ENCODE data around the gene VIM. TPM values are rescaled to one million over a fixed set of nuclear protein-coding genes. Genes with fewer than 3 reads are reported as not detected.
A peak's percentile ranks its signal among the peaks of the same experiment; 100 is the strongest.

VIM gene
- total RNA-seq, 1 donor from 2014 or later, result 5,277 TPM

DNA sequence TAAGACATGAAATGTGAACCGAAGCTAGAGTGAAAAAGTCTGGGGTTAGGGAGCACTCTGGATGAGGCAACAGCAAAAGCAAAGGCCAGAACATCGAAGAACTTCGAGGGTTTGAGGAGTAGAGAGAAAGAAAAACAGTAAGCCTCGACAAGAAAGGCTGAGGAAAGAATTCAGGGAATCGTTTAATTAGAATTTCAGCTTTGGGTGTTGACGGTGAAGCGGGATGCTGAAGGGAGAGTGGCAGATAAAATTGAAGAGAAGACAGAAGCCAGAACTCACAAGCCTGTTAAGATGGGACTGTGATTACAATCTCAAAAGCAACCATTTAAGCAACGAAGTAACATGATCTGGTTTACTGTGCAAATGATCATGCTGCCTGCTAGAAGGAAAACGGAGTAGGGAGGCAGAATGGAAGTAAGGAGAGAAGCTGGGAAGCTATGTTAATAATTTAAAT is 28.7 kb upstream of the VIM start:
- Histone ChIP-seq H3K27me3 (ENCODE audit: control insufficient read depth, insufficient read depth, low read length) (no peaks in the 10 kb centered on the region), H3K4me3 (ENCODE audit: low read depth, low read length) (peak overlapping the region; percentile 16), H3K36me3 (ENCODE audit: control insufficient read depth, insufficient read depth, low read length) (no peaks in the 10 kb centered on the region)
- TF ChIP-seq, protein P1, sequence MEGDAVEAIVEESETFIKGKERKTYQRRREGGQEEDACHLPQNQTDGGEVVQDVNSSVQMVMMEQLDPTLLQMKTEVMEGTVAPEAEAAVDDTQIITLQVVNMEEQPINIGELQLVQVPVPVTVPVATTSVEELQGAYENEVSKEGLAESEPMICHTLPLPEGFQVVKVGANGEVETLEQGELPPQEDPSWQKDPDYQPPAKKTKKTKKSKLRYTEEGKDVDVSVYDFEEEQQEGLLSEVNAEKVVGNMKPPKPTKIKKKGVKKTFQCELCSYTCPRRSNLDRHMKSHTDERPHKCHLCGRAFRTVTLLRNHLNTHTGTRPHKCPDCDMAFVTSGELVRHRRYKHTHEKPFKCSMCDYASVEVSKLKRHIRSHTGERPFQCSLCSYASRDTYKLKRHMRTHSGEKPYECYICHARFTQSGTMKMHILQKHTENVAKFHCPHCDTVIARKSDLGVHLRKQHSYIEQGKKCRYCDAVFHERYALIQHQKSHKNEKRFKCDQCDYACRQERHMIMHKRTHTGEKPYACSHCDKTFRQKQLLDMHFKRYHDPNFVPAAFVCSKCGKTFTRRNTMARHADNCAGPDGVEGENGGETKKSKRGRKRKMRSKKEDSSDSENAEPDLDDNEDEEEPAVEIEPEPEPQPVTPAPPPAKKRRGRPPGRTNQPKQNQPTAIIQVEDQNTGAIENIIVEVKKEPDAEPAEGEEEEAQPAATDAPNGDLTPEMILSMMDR (IDR thresholded peaks at IDR 0.05; ENCODE audit: insufficient read depth, low read length, poor library complexity, severe bottlenecking), result no peak
- no peak for DNase-seq (ENCODE audit: low read depth)

DNA sequence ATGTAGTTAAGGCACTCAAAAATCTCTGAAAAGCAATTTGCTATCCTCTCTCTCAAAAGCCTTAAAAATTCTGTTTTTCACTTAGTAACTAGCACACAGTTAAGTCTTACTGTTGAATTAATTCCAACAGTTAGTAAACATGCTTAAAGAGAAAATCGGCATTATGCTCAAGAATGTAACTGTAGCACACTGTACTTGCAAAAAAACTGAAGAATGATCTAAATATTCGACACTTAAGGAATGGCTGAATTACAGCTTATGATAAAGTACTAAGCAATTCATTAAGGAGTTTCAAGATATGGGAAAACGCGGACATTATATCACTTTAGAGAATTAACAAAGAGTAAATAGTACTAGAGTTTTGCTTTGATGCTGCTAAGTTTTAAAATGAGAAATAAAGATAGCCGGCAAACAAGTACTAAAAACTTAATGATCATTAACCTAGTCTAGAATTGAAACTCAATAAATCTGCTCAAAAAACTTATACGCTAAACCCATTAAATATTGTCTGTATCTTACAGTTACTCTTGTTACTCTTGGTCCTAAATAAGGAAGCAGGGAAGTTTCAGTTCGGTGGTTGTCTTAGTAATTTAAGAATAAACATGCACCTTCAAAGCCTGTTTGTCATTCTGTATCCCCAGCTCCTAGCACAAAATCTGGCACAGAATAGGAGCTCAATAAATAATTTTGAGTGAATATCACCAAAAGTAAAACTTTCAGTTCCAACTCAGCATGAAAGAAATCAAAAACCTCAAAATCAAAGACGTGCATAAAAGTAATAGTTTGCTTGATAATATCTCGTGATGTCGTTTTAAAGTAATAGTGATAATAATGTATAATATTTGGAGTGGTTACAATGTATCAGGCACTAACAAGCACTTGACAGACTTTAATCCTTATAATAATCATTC is 27.8 kb upstream of the VIM start:
- no peak for DNase-seq (ENCODE audit: low read depth)
- Histone ChIP-seq H3K4me3 (ENCODE audit: low read depth, low read length) (peak overlapping the region; percentile 78), H3K27me3 (ENCODE audit: control insufficient read depth, insufficient read depth, low read length) (no peaks in the 10 kb centered on the region), H3K36me3 (ENCODE audit: control insufficient read depth, insufficient read depth, low read length) (no peaks in the 10 kb centered on the region)
- TF ChIP-seq, protein P1 (IDR thresholded peaks at IDR 0.05; ENCODE audit: insufficient read depth, low read length, poor library complexity, severe bottlenecking), result no peak

DNA sequence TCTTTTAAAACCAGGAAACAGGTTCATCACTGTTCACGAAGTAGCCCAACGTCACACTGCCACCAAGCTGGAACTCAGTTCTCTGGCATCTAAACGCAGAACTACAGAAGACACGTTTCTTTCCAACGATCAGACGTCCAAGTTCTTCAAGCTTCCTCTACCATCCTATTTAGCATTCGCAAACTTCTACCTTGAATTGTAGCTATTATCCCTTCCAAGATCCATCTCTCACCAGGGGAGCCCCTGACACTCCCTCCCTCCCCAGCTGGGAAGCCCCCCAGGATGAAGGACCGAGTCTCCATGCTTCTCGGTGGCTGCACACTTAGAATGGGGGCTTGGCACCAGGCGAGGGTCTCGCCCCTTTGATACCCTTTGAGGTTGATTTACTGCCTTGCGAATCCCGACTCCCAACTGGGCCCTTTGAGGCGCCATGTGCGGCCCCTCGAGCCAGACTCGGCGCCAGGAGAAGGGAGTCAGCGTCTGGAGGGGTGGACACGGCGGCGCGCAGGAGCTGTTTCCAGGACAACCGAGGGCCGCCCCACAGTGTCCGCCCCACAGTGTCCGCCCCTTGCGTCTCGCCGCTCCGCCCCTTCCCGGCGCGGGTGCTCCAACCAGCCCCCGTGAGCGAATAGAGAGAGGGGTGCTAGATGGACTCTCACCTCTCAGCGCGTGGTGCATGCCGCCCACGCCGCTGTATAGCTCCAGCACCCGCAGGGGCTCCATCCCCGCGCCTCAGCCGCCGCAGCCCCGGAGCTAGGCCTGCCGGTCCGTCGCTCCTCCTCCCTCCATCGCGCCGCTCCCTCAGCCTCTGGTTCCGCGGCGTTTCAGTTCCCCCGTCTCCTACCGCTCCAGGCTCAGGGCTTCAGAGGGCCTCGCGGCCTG is 26.9 kb upstream of the VIM start, which contains the start of gene TRDMT1:
TRDMT1 (minus strand) TSS at position 761 of the 882 bp plus-strand sequence; CDS start at position 723, 38 bp downstream.
- no peaks in the 10 kb centered on the region for H3K27me3 ChIP-seq (ENCODE audit: control insufficient read depth, insufficient read depth, low read length)
- H3K36me3 ChIP-seq (ENCODE audit: control insufficient read depth, insufficient read depth, low read length), result no peaks in the 10 kb centered on the region
- no peak for DNase-seq (ENCODE audit: low read depth)
- peak within 1 kb of the TSS; percentile 78 for H3K4me3 ChIP-seq (ENCODE audit: low read depth, low read length)
- TF ChIP-seq, protein P1 (IDR thresholded peaks at IDR 0.05; ENCODE audit: insufficient read depth, low read length, poor library complexity, severe bottlenecking), result no peak

DNA sequence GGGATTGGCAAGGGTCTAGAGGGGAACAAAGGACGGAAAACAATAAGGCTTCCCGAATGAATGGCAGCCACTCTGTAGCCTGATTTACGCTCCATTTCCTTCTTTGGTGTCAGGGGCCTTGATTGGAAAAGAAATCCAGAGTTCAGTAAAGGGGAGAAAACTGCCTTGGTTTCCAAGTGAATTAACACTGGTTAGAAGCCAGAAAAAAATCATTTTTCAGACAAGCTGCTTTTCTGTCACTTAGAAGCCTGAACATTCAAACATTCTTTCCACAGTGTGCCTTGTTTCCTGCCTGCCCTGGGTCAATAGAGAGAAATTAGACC is 26.3 kb upstream of the VIM start:
- no peak for DNase-seq (ENCODE audit: low read depth)
- TF ChIP-seq, protein P1 (IDR thresholded peaks at IDR 0.05; ENCODE audit: insufficient read depth, low read length, poor library complexity, severe bottlenecking), result no peak
- Histone ChIP-seq H3K36me3 (ENCODE audit: control insufficient read depth, insufficient read depth, low read length) (no peaks in the 10 kb centered on the region), H3K4me3 (ENCODE audit: low read depth, low read length) (peak overlapping the region; percentile 78), H3K27me3 (ENCODE audit: control insufficient read depth, insufficient read depth, low read length) (no peaks in the 10 kb centered on the region)

DNA sequence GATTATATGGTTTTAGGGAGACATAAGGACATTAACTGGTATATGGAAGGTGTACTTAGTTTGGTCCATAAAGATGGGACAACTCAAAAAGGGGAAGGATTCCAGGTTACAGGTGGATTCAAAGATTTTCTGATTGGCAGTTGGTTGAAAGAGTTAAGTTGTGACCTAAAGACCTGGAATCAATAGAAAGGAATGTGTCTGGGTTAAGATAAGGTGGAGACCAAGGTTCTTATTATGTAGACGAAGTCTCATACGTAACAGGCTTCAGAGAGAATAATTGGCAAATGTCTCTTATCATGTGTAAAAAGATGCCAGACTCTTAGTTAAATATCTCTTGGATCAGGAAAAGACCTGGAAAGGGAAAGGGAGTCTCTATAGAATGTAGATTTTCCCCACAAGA is 25.5 kb upstream of the VIM start:
- Histone ChIP-seq H3K4me3 (ENCODE audit: low read depth, low read length) (no peak overlapping the region), H3K27me3 (ENCODE audit: control insufficient read depth, insufficient read depth, low read length) (no peaks in the 10 kb centered on the region), H3K36me3 (ENCODE audit: control insufficient read depth, insufficient read depth, low read length) (no peaks in the 10 kb centered on the region)
- TF ChIP-seq, protein P1 (IDR thresholded peaks at IDR 0.05; ENCODE audit: insufficient read depth, low read length, poor library complexity, severe bottlenecking), result no peak
- no peak for DNase-seq (ENCODE audit: low read depth)
